Esophagus squamous epithelium (tissue), 4 donors: Measurements from ENCODE around the gene PTPRG.

Experiments used
- POLR2A ChIP-seq, 4 donors: fragments of 450-650 bp; IDR thresholded peaks; one replicate each; pipeline ENCODE4 v1.6.1; 2017; ENCODE audit warnings: antibody characterized with exemption in 4 of 4, mild to moderate bottlenecking in 4 of 4, moderate library complexity in 3 of 4
- TF ChIP-seq, protein P1 (sequence below), 6 experiments: fragments of 450-650 bp in 4 of 6; fragments of 200-600 bp in 2 of 6; sonication (generic) in 2 of 6; IDR thresholded peaks; one replicate each; pipeline ENCODE4 v1.5.1; 2016 to 2019; ENCODE audit warnings: antibody characterized with exemption in 6 of 6, mild to moderate bottlenecking in 4 of 6, moderate library complexity in 4 of 6

DNA sequence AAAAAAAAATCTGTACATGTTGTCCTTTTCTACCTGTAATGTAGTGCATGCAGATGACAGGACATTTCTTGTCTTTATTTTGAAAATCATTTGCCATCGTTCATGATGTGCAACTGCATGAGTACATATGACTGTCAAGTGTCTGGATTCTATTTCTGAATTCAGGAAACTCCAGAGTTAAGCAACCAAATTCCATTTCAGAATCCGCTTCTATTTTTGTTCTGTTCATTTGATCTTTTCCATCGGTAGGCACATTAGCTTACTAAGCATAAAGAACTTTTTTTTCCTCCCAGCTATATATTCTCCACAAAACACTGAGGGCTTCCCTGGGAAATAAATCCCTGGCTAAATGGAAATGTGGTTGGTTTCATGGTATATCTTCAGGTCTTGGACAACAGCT, 365.6 kb downstream of the PTPRG start:
- TF ChIP-seq, protein P1, sequence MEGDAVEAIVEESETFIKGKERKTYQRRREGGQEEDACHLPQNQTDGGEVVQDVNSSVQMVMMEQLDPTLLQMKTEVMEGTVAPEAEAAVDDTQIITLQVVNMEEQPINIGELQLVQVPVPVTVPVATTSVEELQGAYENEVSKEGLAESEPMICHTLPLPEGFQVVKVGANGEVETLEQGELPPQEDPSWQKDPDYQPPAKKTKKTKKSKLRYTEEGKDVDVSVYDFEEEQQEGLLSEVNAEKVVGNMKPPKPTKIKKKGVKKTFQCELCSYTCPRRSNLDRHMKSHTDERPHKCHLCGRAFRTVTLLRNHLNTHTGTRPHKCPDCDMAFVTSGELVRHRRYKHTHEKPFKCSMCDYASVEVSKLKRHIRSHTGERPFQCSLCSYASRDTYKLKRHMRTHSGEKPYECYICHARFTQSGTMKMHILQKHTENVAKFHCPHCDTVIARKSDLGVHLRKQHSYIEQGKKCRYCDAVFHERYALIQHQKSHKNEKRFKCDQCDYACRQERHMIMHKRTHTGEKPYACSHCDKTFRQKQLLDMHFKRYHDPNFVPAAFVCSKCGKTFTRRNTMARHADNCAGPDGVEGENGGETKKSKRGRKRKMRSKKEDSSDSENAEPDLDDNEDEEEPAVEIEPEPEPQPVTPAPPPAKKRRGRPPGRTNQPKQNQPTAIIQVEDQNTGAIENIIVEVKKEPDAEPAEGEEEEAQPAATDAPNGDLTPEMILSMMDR (IDR thresholded peaks at IDR 0.05), result no peak
- TF ChIP-seq POLR2A (IDR thresholded peaks at IDR 0.05), result no peak
